Measurements from ENCODE around the gene FADS2. TPM values are rescaled to one million over a fixed set of nuclear protein-coding genes. Genes with fewer than 3 reads are reported as not detected.

FADS2 gene
- total RNA-seq, 1 experiment from 2014 or later, result 19.2 TPM

- no peak for DNase-seq
- Mint-ChIP-seq H3K27me3 (ENCODE audit: unreplicated experiment) (no peaks in the 10 kb centered on the region), H3K36me3 (ENCODE audit: insufficient read depth, unreplicated experiment) (no peaks in the 10 kb centered on the region), H3K9me3 (ENCODE audit: low read depth, unreplicated experiment) (no peaks in the 10 kb centered on the region), H3K4me3 (ENCODE audit: low read depth, unreplicated experiment) (no peak overlapping the region), H3K27ac (ENCODE audit: unreplicated experiment) (no peak overlapping the region), H3K4me1 (ENCODE audit: low read depth, unreplicated experiment) (no peaks in the 10 kb centered on the region)
- CTCF ChIA-PET, result interaction anchor here (0.6 kb wide), 1 partner anchor 50 kb away, joined by 3 read pairs; no protein-coding TSS in a partner anchor
- TF ChIP-seq CTCF (IDR thresholded peaks at IDR 0.05; ENCODE audit: unreplicated experiment), result no peak
- BruUV-seq (replicated peaks), result no TSS peak
- intact Hi-C loops (cut with micrococcal nuclease; ENCODE audit: unreplicated experiment), result no loop called here
These were observed 19.9 kb downstream of the FADS2 start for GRCh38 chr11:61847914-61848581.

GRCh38 chr11:61848631-61849030, 20.5 kb downstream of the FADS2 start:
- Mint-ChIP-seq H3K4me3 (ENCODE audit: low read depth, unreplicated experiment) (no peak overlapping the region), H3K4me1 (ENCODE audit: low read depth, unreplicated experiment) (no peaks in the 10 kb centered on the region), H3K9me3 (ENCODE audit: low read depth, unreplicated experiment) (no peaks in the 10 kb centered on the region), H3K36me3 (ENCODE audit: insufficient read depth, unreplicated experiment) (no peaks in the 10 kb centered on the region), H3K27me3 (ENCODE audit: unreplicated experiment) (no peaks in the 10 kb centered on the region), H3K27ac (ENCODE audit: unreplicated experiment) (no peak overlapping the region)
- intact Hi-C loops (cut with micrococcal nuclease; ENCODE audit: unreplicated experiment), result no loop called here
- no peak for TF ChIP-seq CTCF (IDR thresholded peaks at IDR 0.05; ENCODE audit: unreplicated experiment)
- no peak for DNase-seq
- BruUV-seq (replicated peaks), result no TSS peak
- CTCF ChIA-PET, result interaction anchor here (0.6 kb wide), 1 partner anchor 51 kb away, joined by 3 read pairs; no protein-coding TSS in a partner anchor

- H3K27ac Mint-ChIP-seq (ENCODE audit: unreplicated experiment), result no peak overlapping the region
- no peak for TF ChIP-seq CTCF (IDR thresholded peaks at IDR 0.05; ENCODE audit: unreplicated experiment)
- no peaks in the 10 kb centered on the region for H3K9me3 Mint-ChIP-seq (ENCODE audit: low read depth, unreplicated experiment)
- H3K4me1 Mint-ChIP-seq (ENCODE audit: low read depth, unreplicated experiment), result no peaks in the 10 kb centered on the region
- no TSS peak for BruUV-seq (replicated peaks)
- H3K4me3 Mint-ChIP-seq (ENCODE audit: low read depth, unreplicated experiment), result no peak overlapping the region
- no peaks in the 10 kb centered on the region for H3K36me3 Mint-ChIP-seq (ENCODE audit: insufficient read depth, unreplicated experiment)
- CTCF ChIA-PET, result no interaction called here
- no peaks in the 10 kb centered on the region for H3K27me3 Mint-ChIP-seq (ENCODE audit: unreplicated experiment)
- intact Hi-C loops (cut with micrococcal nuclease; ENCODE audit: unreplicated experiment), result no loop called here
- DNase-seq, result no peak
These were observed 22.6 kb downstream of the FADS2 start for GRCh38 chr11:61850687-61851086.

- H3K4me3 Mint-ChIP-seq (ENCODE audit: low read depth, unreplicated experiment), result no peak overlapping the region
- H3K27me3 Mint-ChIP-seq (ENCODE audit: unreplicated experiment), result no peaks in the 10 kb centered on the region
- CTCF ChIA-PET, result no interaction called here
- no peaks in the 10 kb centered on the region for H3K4me1 Mint-ChIP-seq (ENCODE audit: low read depth, unreplicated experiment)
- BruUV-seq (replicated peaks), result no TSS peak
- TF ChIP-seq CTCF (IDR thresholded peaks at IDR 0.05; ENCODE audit: unreplicated experiment), result no peak
- H3K9me3 Mint-ChIP-seq (ENCODE audit: low read depth, unreplicated experiment), result no peaks in the 10 kb centered on the region
- no peak overlapping the region for H3K27ac Mint-ChIP-seq (ENCODE audit: unreplicated experiment)
- H3K36me3 Mint-ChIP-seq (ENCODE audit: insufficient read depth, unreplicated experiment), result no peaks in the 10 kb centered on the region
- intact Hi-C loops (cut with micrococcal nuclease; ENCODE audit: unreplicated experiment), result no loop called here
- no peak for DNase-seq
These were observed 23.2 kb downstream of the FADS2 start for GRCh38 chr11:61851113-61851899.

All from Calu3 (cell line).